Measurements from ENCODE around the gene GCNA.
A peak's percentile ranks its signal among the peaks of the same experiment; 100 is the strongest.

The GCNA gene

GRCh38 chrX:71616672-71617529 lies 38.7 kb downstream of the GCNA start:
- DNase-seq: peak; percentile 41

- no peak for DNase-seq
Measured at GRCh38 chrX:71617742-71618141, 39.5 kb downstream of the GCNA start.

- peak; percentile 53 for DNase-seq
Measured at GRCh38 chrX:71618303-71618721, 40.1 kb downstream of the GCNA start, which contains the start of gene CXCR3. Gene CXCR3, minus strand, starts transcription at chrX:71618511. Its CDS starts 62 bp downstream, at chrX:71618449.

GRCh38 chrX:71618787-71619186 lies 40.5 kb downstream of the GCNA start:
- DNase-seq: peak; percentile 32

GRCh38 chrX:71619193-71619592 lies 41.0 kb downstream of the GCNA start:
- peak; percentile 36 for DNase-seq

- no peak for DNase-seq
Measured at GRCh38 chrX:71619986-71620385, 41.7 kb downstream of the GCNA start.

GRCh38 chrX:71621603-71622002 lies 43.4 kb downstream of the GCNA start:
- no peak for DNase-seq

DNA sequence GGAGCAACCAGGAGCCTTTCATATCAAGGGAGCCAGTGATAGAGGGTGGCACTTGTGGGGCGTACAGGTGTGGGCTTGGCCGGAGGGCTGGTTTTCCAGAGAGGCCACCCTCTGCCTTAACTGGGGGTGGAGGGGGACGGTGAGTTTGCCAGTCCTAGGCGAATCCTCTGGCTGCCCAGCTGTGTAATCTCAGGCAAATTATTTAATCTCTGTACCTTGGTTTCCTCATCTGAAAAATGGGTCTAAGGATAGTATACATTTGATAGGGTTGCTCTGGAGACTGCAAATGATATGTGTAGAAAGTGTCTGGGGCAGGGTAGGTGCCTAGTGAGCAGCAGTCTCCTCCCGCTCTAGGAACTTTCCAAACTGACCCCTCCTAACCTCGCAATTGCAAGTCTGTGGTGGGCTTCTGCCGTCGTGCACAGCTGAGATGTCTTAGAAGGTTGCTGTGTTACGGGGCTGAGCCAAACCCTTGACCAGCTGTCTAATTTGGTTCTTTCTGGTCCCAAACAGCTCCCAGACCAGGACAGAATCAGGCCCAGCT lies 43.9 kb downstream of the GCNA start:
- DNase-seq: no peak

DNA sequence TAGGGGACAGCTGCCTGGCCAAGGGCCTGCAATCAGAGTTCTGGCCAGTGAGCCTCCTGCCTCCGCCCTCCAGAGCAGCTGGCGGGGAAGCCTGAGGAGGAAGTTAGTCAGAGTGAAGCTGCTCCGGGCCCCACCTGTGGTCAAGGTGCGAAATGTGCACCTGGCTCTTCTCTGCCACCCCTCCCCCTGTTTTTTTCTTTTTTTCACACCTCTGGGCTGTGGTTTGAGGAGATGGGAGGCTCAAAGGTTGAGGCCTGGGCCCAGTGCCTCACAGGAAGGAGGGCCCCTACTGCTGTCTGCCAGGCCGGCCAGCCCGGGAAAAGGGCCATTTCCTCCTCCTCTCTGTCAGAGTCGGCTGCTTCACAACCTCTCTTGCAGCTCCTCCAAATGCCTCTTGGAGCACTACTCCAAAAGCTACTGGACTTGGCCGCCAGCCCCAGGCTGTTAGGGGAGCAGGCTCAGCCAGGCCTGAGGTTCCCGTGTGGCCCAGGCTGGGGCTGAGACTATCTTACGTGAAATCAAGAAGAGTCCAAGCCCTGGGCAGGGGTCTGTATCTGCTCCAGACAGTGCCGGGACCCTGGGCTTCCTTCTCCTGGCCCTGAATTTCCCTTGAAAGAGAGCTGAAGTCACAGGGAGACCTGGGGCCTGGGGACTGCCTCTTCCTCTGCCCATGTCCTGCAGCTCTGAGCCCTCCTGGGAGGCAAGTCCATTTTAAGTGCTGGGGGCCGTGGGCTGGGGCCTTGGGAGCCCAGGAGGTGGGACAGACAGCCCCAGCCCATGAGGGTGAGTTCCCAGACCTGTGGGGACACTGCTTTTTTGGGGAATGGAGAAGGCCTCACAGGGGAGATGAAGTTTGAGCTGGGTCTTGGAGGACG lies 44.6 kb downstream of the GCNA start:
- peak; percentile 64 for DNase-seq

GRCh38 chrX:71623714-71624113 lies 45.5 kb downstream of the GCNA start:
- no peak for DNase-seq

DNA sequence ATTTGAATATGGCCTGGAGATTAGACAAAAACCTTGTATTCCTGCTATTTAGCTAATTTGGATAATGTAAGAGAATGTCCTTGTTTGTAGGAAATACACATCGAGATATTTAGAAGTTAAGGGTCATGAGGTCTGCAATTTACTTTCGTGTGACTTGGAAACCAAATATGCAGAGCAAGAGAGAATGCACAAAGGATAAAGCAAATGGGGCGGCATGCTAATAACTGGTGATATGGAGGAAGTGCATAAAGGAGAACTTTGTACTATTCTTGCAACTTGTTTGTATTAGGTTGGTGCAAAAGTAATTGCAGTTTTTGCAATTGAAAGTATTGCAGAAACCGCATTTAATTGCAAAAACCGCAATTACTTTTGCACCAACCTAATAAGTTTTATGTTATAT lies 47.2 kb downstream of the GCNA start:
- no peak for DNase-seq

DNA sequence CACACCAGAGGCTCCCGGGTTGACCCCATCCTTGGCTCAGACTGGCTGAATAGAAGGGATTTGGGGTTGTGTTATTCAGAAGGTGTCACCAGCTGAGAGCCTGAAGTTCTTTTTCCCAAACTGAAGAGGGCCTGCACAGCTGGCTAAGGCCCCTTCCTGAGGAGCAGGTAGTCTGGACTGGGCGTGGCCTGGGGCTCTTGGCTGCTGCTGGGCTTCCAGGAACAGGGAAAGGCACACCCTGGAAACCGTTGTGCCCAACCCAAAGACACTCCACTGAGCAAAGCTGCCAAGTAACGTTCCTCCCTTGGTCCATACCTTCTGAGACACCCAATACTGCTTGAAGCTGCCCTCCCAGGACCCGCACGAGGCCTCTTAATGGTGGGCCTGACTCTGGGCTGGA lies 48.3 kb downstream of the GCNA start:
- no peak for DNase-seq

GRCh38 chrX:71627588-71628404 lies 49.6 kb downstream of the GCNA start:
- DNase-seq: no peak

GRCh38 chrX:71629467-71629866 lies 51.2 kb downstream of the GCNA start:
- DNase-seq: no peak

DNA sequence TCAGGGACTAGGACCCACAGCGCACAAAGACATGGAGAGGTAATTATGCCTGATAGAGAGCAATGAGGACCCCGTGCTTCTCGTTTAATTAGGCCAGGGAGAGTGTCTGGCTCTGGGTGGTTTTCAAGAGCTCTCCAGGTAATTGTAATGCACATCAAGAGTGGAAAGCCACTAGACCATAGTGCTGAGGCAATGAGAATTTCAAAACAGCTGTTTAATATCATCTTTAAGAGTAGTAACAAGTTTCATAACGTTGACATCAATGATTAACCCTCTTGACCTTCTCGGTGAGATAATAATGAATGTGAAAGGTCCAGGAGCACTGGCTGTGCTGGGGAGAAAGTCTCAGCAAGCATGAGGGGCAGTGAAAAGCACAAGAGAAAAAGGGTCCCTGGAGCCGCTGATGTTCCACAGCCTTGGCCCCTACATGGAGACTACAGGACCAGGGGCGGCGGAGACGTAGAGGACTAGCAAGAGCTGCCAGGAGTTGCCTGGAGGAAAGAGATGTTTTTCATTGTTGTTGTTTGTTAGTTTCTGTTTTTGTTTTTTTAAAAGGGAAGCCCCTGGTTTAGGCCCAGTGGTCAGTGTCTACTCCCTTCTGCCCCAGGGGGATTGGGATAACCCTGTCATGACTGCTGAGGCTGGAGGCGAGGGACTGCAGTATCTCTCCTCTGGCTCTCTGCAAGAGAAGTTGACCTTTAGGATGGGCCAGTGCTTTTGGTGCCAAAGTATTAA lies 54.9 kb downstream of the GCNA start:
- DNase-seq: no peak

DNA sequence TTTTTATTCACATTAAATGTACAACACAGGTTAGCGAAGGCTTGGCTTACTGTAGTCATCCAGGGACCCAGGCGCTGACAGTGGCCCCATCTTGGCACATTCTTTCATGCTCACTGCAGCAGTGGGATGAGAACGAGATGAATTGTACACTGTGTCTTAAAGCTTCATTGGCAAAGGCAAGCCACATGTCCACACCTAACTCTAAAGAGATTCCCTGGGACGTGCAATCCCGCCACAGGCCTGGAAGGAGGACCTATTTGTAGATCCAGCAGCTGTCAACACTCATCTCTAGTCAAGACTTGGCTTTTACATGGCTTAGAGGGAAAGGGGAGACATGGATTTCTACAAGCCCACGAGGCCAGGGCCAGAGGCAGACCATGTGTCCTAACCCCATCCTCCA lies 56.1 kb downstream of the GCNA start:
- DNase-seq: no peak

- DNase-seq: no peak
Measured at GRCh38 chrX:71636438-71637252, 58.4 kb downstream of the GCNA start.

DNA sequence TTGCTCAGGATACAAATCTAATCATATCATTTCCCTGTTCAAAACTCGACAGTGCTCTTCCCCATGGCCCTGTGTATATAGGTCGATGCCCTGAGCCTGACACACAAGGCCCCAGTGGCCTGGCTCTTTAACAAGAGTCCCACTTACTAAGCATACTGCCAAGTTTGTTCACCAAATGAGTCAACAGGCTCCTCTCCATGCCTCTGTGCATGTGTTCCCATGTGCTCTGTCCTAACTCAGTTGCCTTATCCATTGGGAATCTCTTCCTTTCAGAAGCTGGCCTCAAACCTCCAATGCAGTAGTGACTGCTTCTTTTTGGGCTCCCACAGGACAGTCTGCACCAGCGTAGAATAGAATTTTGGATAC lies 59.0 kb downstream of the GCNA start:
- no peak for DNase-seq

DNA sequence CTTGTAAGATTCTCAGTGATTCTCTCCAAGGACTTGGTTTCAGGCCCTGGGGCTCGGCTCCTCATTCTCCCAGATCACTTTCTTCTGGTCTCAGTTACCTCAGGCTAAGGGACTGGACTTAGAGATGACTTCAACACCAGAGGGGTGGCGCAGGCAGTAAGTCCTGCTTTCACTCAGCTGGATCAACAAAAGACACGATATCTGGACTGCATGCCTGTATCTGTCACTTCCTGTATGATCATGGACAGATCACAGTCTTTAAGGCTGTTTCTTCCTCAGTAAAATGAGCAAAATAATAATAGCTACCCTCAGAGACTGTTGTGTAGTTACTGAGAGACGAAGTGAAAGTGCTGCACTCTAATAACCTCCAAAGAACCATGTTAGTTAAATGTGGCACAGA lies 59.6 kb downstream of the GCNA start:
- no peak for DNase-seq

- no peak for DNase-seq
Measured at GRCh38 chrX:71638409-71638808, 60.2 kb downstream of the GCNA start.

DNA sequence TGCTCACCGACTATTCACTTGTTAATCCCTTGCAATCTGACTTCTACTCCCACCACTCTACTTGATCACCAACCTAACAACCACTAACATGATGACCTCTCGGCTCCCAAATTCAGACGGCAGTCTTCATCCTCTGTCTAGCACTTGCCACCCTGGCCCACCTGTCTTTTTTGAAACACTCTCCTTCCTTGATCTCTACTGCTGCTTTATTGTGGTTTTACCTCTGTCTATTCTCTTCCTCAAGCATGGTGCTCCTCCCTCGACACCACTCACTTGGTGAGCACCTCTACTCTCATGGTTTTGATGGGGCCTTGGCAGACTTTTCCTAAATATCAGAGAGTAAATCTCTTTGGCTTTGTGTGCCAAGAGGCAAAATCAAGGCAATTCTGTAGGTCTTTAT lies 61.8 kb downstream of the GCNA start:
- no peak for DNase-seq

All from activated CD4-positive, CD25-positive, alpha-beta regulatory T cell treated with anti-CD3 and anti-CD28 coated beads, Interleukin-2, amount 50 U/mL, for 72 hours (primary cell).